Astrocyte (in vitro differentiated cells and primary cell): Measurements from ENCODE around the gene GRM7. TPM values are rescaled to one million over a fixed set of nuclear protein-coding genes. Genes with fewer than 3 reads are reported as not detected.

Experiments used
- DNase-seq: peaks from one replicate; pipeline ENCODE4 v3.0.0-alpha.2; 2010; ENCODE audit warnings: low read depth
- FAIRE-seq: peaks from 2 replicates; lab custom pipeline; 2011; peaks lifted over from hg19 to GRCh38; lab: Jason Lieb, UNC
- H2AFZ ChIP-seq: 2 replicates; pipeline ENCODE4 v1.6.0; 2012; ENCODE audit warnings: low read depth, low read length, inconsistent platforms
- H3K27ac ChIP-seq: 2 replicates; pipeline ENCODE4 v1.5.1; 2011; ENCODE audit warnings: low read depth, low read length, inconsistent platforms
- H3K27me3 ChIP-seq: 2 replicates; pipeline ENCODE4 v1.6.0; 2011; ENCODE audit warnings: low read length, inconsistent platforms; ENCODE audit not compliant: insufficient read depth
- H3K36me3 ChIP-seq: 2 replicates; pipeline ENCODE4 v1.5.1; 2011; ENCODE audit warnings: low read length, inconsistent platforms; ENCODE audit not compliant: insufficient read depth
- H3K4me1 ChIP-seq: 2 replicates; pipeline ENCODE4 v1.5.1; 2011; ENCODE audit warnings: low read length, inconsistent platforms; ENCODE audit not compliant: insufficient read depth
- H3K4me2 ChIP-seq: 2 replicates; pipeline ENCODE4 v1.6.0; 2012; ENCODE audit warnings: low read length, inconsistent platforms
- H3K4me3 ChIP-seq: 2 replicates; pipeline ENCODE4 v1.5.1; 2011; ENCODE audit warnings: low read depth, mild to moderate bottlenecking, low read length, inconsistent platforms; ENCODE audit not compliant: insufficient read depth
- H3K79me2 ChIP-seq: 2 replicates; pipeline ENCODE4 v1.6.0; 2012; ENCODE audit warnings: mild to moderate bottlenecking, low read length, inconsistent platforms; ENCODE audit not compliant: insufficient read depth
- H3K9ac ChIP-seq: 2 replicates; pipeline ENCODE4 v1.6.0; 2012; ENCODE audit warnings: mild to moderate bottlenecking, low read length, inconsistent platforms
- H3K9me3 ChIP-seq: 2 replicates; pipeline ENCODE4 v1.5.1; 2012; ENCODE audit warnings: low read depth, mild to moderate bottlenecking, low read length, inconsistent platforms; ENCODE audit not compliant: insufficient read depth
- H4K20me1 ChIP-seq: 2 replicates; pipeline ENCODE4 v1.6.0; 2012; ENCODE audit warnings: low read length, inconsistent platforms; ENCODE audit not compliant: insufficient read depth
- H3K27ac Mint-ChIP-seq: one replicate; pipeline ENCODE4 v1.8.0; 2021; ENCODE audit warnings: mild to moderate bottlenecking, mixed read lengths; ENCODE audit not compliant: unreplicated experiment
- H3K27me3 Mint-ChIP-seq: one replicate; pipeline ENCODE4 v1.8.0; 2021; ENCODE audit warnings: low read depth, mixed read lengths; ENCODE audit not compliant: unreplicated experiment
- H3K36me3 Mint-ChIP-seq: one replicate; pipeline ENCODE4 v1.8.0; 2021; ENCODE audit warnings: low read depth, mixed read lengths; ENCODE audit not compliant: unreplicated experiment
- H3K4me1 Mint-ChIP-seq: one replicate; pipeline ENCODE4 v1.8.0; 2021; ENCODE audit warnings: low read depth, mixed read lengths; ENCODE audit not compliant: unreplicated experiment
- H3K4me3 Mint-ChIP-seq: one replicate; pipeline ENCODE4 v1.8.0; 2021; ENCODE audit warnings: mild to moderate bottlenecking, moderate library complexity, mixed read lengths; ENCODE audit not compliant: unreplicated experiment
- H3K9me3 Mint-ChIP-seq: one replicate; pipeline ENCODE4 v1.8.0; 2021; ENCODE audit warnings: mild to moderate bottlenecking, mixed read lengths; ENCODE audit not compliant: unreplicated experiment
- CTCF ChIP-seq: IDR thresholded peaks from 2 replicates; pipeline ENCODE4 v1.5.1; 2011; ENCODE audit warnings: low read depth, mild to moderate bottlenecking, inconsistent platforms, low read length, moderate library complexity; ENCODE audit not compliant: insufficient read depth
- EZH2 ChIP-seq: IDR thresholded peaks from 2 replicates; pipeline ENCODE4 v1.6.1; 2012; ENCODE audit warnings: mild to moderate bottlenecking, low read length, inconsistent platforms; ENCODE audit not compliant: insufficient read depth
- total RNA-seq: library from RNA; stranded (reverse); gene quantifications from 2 replicates; pipeline ENCODE4 v1.2.1, GENCODE V29; 2021

Gene GRM7
- total RNA-seq, 1 donor from 2014 or later: not detected

GRCh38 chr3:7740458-7740857 is 879.5 kb downstream of the GRM7 start:
- Mint-ChIP-seq H3K4me3 (no peak overlapping the region), H3K27me3 (peaks cover 2% of the 10 kb centered on the region), H3K36me3 (no peaks in the 10 kb centered on the region), H3K9me3 (no peaks in the 10 kb centered on the region), H3K27ac (no peak overlapping the region), H3K4me1 (no peaks in the 10 kb centered on the region)
- no peaks in the 10 kb centered on the region for H4K20me1 ChIP-seq
- H3K4me3 ChIP-seq: no peak overlapping the region
- no peaks in the 10 kb centered on the region for H3K79me2 ChIP-seq
- no peak overlapping the region for H3K9ac ChIP-seq
- DNase-seq (no peak), FAIRE-seq (no peak)
- TF ChIP-seq CTCF: no peak
- no peak for TF ChIP-seq EZH2
- H3K4me2 ChIP-seq: no peak overlapping the region
- H2AFZ ChIP-seq: no peak overlapping the region
- H3K4me1 ChIP-seq: no peaks in the 10 kb centered on the region
- H3K9me3 ChIP-seq: no peaks in the 10 kb centered on the region
- H3K27ac ChIP-seq: no peak overlapping the region
- no peaks in the 10 kb centered on the region for H3K36me3 ChIP-seq
- H3K27me3 ChIP-seq: no peaks in the 10 kb centered on the region

DNA sequence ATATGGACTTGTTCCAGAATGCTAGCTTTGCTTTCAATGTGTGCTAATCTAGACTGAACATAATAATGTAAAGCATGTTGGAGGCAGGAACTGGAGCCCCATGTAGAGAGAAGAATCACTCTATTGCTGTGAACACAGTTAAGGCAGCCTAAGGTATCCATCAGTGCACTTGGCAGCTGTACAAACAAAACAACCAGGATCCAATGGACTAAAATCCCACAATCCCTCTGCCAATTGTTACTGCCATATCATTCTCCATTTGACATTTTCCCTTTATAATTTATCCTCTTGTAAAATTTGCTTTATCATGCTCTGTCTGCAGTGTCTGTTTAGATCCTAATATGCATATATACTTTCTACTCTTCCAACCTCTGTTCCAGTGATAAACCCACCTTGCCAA is 883.9 kb downstream of the GRM7 start:
- no peaks in the 10 kb centered on the region for H3K9me3 ChIP-seq
- H3K27ac Mint-ChIP-seq: no peak overlapping the region
- H2AFZ ChIP-seq: no peak overlapping the region
- no peak overlapping the region for H3K4me3 Mint-ChIP-seq
- H3K4me1 Mint-ChIP-seq: no peaks in the 10 kb centered on the region
- no peak overlapping the region for H3K9ac ChIP-seq
- FAIRE-seq (no peak), DNase-seq (no peak)
- H3K4me1 ChIP-seq: no peaks in the 10 kb centered on the region
- H3K4me2 ChIP-seq: no peak overlapping the region
- no peaks in the 10 kb centered on the region for H3K27me3 ChIP-seq
- no peak overlapping the region for H3K27ac ChIP-seq
- H3K4me3 ChIP-seq: no peak overlapping the region
- H3K36me3 Mint-ChIP-seq: no peaks in the 10 kb centered on the region
- no peaks in the 10 kb centered on the region for H3K36me3 ChIP-seq
- peaks cover 2% of the 10 kb centered on the region for H3K27me3 Mint-ChIP-seq
- no peaks in the 10 kb centered on the region for H3K79me2 ChIP-seq
- no peaks in the 10 kb centered on the region for H4K20me1 ChIP-seq
- TF ChIP-seq CTCF (no peak), EZH2 (no peak)
- H3K9me3 Mint-ChIP-seq: no peaks in the 10 kb centered on the region

DNA sequence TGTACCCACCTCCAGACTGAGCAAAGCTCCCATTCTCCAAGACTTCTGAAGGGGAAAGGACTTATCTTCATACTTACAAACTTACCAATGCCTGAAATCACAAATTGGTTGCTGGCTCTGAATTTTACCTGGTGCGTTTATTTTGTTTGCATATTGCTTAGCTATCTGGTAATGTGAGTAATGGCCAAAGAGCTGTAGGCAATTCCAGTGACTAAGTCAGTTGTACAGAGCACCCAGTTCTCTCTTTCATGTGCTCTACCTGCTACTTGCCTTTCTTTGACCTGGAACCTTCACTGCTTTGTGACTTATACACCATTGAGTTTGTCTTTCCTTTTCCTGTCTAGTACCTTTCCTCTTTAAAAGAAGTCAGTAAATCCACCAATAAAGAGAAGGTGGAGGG is 884.8 kb downstream of the GRM7 start:
- no peaks in the 10 kb centered on the region for H3K4me1 ChIP-seq
- no peaks in the 10 kb centered on the region for H3K9me3 ChIP-seq
- H3K9ac ChIP-seq: no peak overlapping the region
- Mint-ChIP-seq H3K36me3 (no peaks in the 10 kb centered on the region), H3K27ac (no peak overlapping the region), H3K4me3 (no peak overlapping the region), H3K4me1 (no peaks in the 10 kb centered on the region), H3K27me3 (peaks cover 2% of the 10 kb centered on the region), H3K9me3 (no peaks in the 10 kb centered on the region)
- no peak overlapping the region for H2AFZ ChIP-seq
- no peaks in the 10 kb centered on the region for H4K20me1 ChIP-seq
- no peak overlapping the region for H3K4me3 ChIP-seq
- TF ChIP-seq CTCF (no peak), EZH2 (no peak)
- H3K27ac ChIP-seq: no peak overlapping the region
- H3K27me3 ChIP-seq: no peaks in the 10 kb centered on the region
- H3K79me2 ChIP-seq: no peaks in the 10 kb centered on the region
- no peaks in the 10 kb centered on the region for H3K36me3 ChIP-seq
- FAIRE-seq: no peak
- no peak for DNase-seq
- no peak overlapping the region for H3K4me2 ChIP-seq
